Fibroblast of lung (primary cell): ENCODE data around the gene POM121C.
"Not testable (repeated sequence)": the region's sequence is repeated elsewhere in the genome, so short reads cannot be mapped to it uniquely, and the experiment has no call there.

Source experiments
- EZH2 ChIP-seq: IDR thresholded peaks from 2 replicates; pipeline ENCODE4 v1.5.1; 2012; ENCODE audit warnings: low read length, control low read depth, mild to moderate bottlenecking; ENCODE audit errors: missing control alignments
- TF ChIP-seq, protein P1 (sequence below), 2 donors: IDR thresholded peaks in 1 of 2; conservative IDR thresholded peaks in 1 of 2; 1 replicate in 1 of 2; 2 replicates in 1 of 2; pipeline ENCODE4 v1.5.1; 2011 to 2012; ENCODE audit warnings: low read length in 2 of 2, control low read depth in 1 of 2, inconsistent platforms in 1 of 2, low read depth in 1 of 2, mild to moderate bottlenecking in 1 of 2

GRCh38 chr7:75404663-75405062, 81.4 kb downstream of the POM121C start:
- TF ChIP-seq EZH2 = not testable (repeated sequence)
- TF ChIP-seq, protein P1, sequence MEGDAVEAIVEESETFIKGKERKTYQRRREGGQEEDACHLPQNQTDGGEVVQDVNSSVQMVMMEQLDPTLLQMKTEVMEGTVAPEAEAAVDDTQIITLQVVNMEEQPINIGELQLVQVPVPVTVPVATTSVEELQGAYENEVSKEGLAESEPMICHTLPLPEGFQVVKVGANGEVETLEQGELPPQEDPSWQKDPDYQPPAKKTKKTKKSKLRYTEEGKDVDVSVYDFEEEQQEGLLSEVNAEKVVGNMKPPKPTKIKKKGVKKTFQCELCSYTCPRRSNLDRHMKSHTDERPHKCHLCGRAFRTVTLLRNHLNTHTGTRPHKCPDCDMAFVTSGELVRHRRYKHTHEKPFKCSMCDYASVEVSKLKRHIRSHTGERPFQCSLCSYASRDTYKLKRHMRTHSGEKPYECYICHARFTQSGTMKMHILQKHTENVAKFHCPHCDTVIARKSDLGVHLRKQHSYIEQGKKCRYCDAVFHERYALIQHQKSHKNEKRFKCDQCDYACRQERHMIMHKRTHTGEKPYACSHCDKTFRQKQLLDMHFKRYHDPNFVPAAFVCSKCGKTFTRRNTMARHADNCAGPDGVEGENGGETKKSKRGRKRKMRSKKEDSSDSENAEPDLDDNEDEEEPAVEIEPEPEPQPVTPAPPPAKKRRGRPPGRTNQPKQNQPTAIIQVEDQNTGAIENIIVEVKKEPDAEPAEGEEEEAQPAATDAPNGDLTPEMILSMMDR (conservative IDR thresholded peaks at IDR 0.05 in 1 of 2, IDR thresholded peaks at IDR 0.05 in 1 of 2; ENCODE audit: low read depth in 1 of 2, low read length in 2 of 2) = not testable (repeated sequence)
